HG03039 (cell line): ENCODE measurements around the gene FCF1.

ENCODE experiments used
- ATAC-seq: cut with Tn5 transposase; IDR thresholded peaks from one replicate; pipeline ENCODE4 v1.9.1; 2021; ENCODE audit warnings: mild to moderate bottlenecking, moderate library complexity; ENCODE audit not compliant: unreplicated experiment

The FCF1 gene

GRCh38 chr14:74712499-74713394 lies at the start of gene FCF1, which contains the start of gene AREL1:
Gene FCF1 (plus strand): TSS chr14:74713144. CDS start chr14:74713198, 54 bp downstream.
Gene AREL1 (minus strand): TSS chr14:74713080. CDS start chr14:74685615, 27,465 bp downstream.
- peak; percentile 91 for ATAC-seq

- ATAC-seq, result no peak
Measured at GRCh38 chr14:74663884-74664283, 49.1 kb upstream of the FCF1 start.

GRCh38 chr14:74664717-74665116 lies 48.2 kb upstream of the FCF1 start:
- no peak for ATAC-seq

GRCh38 chr14:74667758-74668157 lies 45.2 kb upstream of the FCF1 start:
- ATAC-seq, result no peak

GRCh38 chr14:74669256-74669655 lies 43.7 kb upstream of the FCF1 start:
- ATAC-seq, result no peak

- no peak for ATAC-seq
Measured at GRCh38 chr14:74669846-74670245, 43.1 kb upstream of the FCF1 start.

GRCh38 chr14:74670726-74671411 lies 42.1 kb upstream of the FCF1 start:
- ATAC-seq, result no peak

GRCh38 chr14:74671789-74672188 lies 41.2 kb upstream of the FCF1 start:
- ATAC-seq, result no peak

GRCh38 chr14:74673768-74674167 lies 39.2 kb upstream of the FCF1 start:
- no peak for ATAC-seq

GRCh38 chr14:74675219-74675618 lies 37.7 kb upstream of the FCF1 start:
- ATAC-seq, result no peak

GRCh38 chr14:74682169-74682952 lies 30.6 kb upstream of the FCF1 start:
- no peak for ATAC-seq

- no peak for ATAC-seq
Measured at GRCh38 chr14:74683406-74683805, 29.5 kb upstream of the FCF1 start.

- ATAC-seq, result no peak
Measured at GRCh38 chr14:74684434-74684833, 28.5 kb upstream of the FCF1 start.

- no peak for ATAC-seq
Measured at GRCh38 chr14:74685056-74685455, 27.9 kb upstream of the FCF1 start.

GRCh38 chr14:74685921-74686678 lies 26.8 kb upstream of the FCF1 start:
- no peak for ATAC-seq

- ATAC-seq, result no peak
Measured at GRCh38 chr14:74691456-74691855, 21.5 kb upstream of the FCF1 start.

GRCh38 chr14:74693191-74693590 lies 19.8 kb upstream of the FCF1 start:
- ATAC-seq, result no peak

- ATAC-seq, result no peak
Measured at GRCh38 chr14:74695406-74695805, 17.5 kb upstream of the FCF1 start.

- ATAC-seq, result no peak
Measured at GRCh38 chr14:74697011-74697410, 15.9 kb upstream of the FCF1 start.

- ATAC-seq, result no peak
Measured at GRCh38 chr14:74697543-74697942, 15.4 kb upstream of the FCF1 start.

- no peak for ATAC-seq
Measured at GRCh38 chr14:74697976-74698375, 15.0 kb upstream of the FCF1 start.
